H9 (cell line): Measurements from ENCODE around the gene ECSIT. TPM values are rescaled to one million over a fixed set of nuclear protein-coding genes. Genes with fewer than 3 reads are reported as not detected.

ENCODE experiments used
- DNase-seq: peaks from one replicate; pipeline ENCODE4 v3.0.0-alpha.2; 2017
- H2AFZ ChIP-seq: one replicate; pipeline ENCODE4 v1.6.1; 2013; ENCODE audit warnings: mild to moderate bottlenecking, low read length, control low read depth, moderate library complexity
- H2AK5ac ChIP-seq: 2 replicates; pipeline ENCODE4 v1.6.1; 2013; ENCODE audit warnings: low read length, control low read depth, mixed read lengths; ENCODE audit not compliant: insufficient read length
- H2BK120ac ChIP-seq: one replicate; pipeline ENCODE4 v1.6.1; 2013; ENCODE audit warnings: low read depth, mild to moderate bottlenecking, low read length, control low read depth, inconsistent platforms; ENCODE audit not compliant: poor library complexity, severe bottlenecking
- H2BK12ac ChIP-seq: 2 replicates; pipeline ENCODE4 v1.6.1; 2013; ENCODE audit warnings: low read length, control low read depth, mixed read lengths, low read depth; ENCODE audit not compliant: insufficient read length
- H2BK15ac ChIP-seq: 2 replicates; pipeline ENCODE4 v1.6.1; 2013; ENCODE audit warnings: low read depth, low read length, control low read depth
- H2BK20ac ChIP-seq: one replicate; pipeline ENCODE4 v1.6.1; 2013; ENCODE audit warnings: low read depth, mild to moderate bottlenecking, low read length, control low read depth, inconsistent platforms; ENCODE audit not compliant: poor library complexity, severe bottlenecking
- H2BK5ac ChIP-seq: 2 replicates; pipeline ENCODE4 v1.6.1; 2013; ENCODE audit warnings: low read length, control low read depth, mixed read lengths; ENCODE audit not compliant: insufficient read length
- H3K14ac ChIP-seq: 2 replicates; pipeline ENCODE4 v1.6.1; 2013; ENCODE audit warnings: low read length, control low read depth; ENCODE audit not compliant: insufficient read depth
- H3K18ac ChIP-seq: 2 replicates; pipeline ENCODE4 v1.6.1; 2013; ENCODE audit warnings: low read depth, mild to moderate bottlenecking, mixed read lengths, low read length, control low read depth; ENCODE audit not compliant: insufficient read length
- H3K23ac ChIP-seq: 2 replicates; pipeline ENCODE4 v1.6.1; 2013; ENCODE audit warnings: low read length, control low read depth, mixed read lengths, low read depth; ENCODE audit not compliant: insufficient read length
- H3K23me2 ChIP-seq: 2 replicates; pipeline ENCODE4 v1.6.1; 2013; ENCODE audit warnings: low read depth, mild to moderate bottlenecking, mixed read lengths, low read length, control low read depth; ENCODE audit not compliant: insufficient read length, poor library complexity, severe bottlenecking
- H3K27ac ChIP-seq: 2 replicates; pipeline ENCODE4 v1.5.1; 2013; ENCODE audit warnings: low read length, control low read depth, mixed read lengths, low read depth; ENCODE audit not compliant: insufficient read length
- H3K27me3 ChIP-seq: 2 replicates; pipeline ENCODE4 v1.6.1; 2013; ENCODE audit warnings: low read length, control low read depth, inconsistent platforms; ENCODE audit not compliant: insufficient read depth
- H3K4ac ChIP-seq: 2 replicates; pipeline ENCODE4 v1.6.1; 2013; ENCODE audit warnings: low read depth, mild to moderate bottlenecking, control low read depth, inconsistent platforms, low read length, moderate library complexity
- H3K4me1 ChIP-seq: 2 replicates; pipeline ENCODE4 v1.6.1; 2013; ENCODE audit warnings: low read length, control low read depth, inconsistent platforms; ENCODE audit not compliant: insufficient read depth
- H3K4me2 ChIP-seq: 2 replicates; pipeline ENCODE4 v1.6.1; 2013; ENCODE audit warnings: low read length, control low read depth, mixed read lengths; ENCODE audit not compliant: insufficient read length, insufficient read depth
- H3K56ac ChIP-seq: 2 replicates; pipeline ENCODE4 v1.6.1; 2013; ENCODE audit warnings: low read depth, mild to moderate bottlenecking, mixed read lengths, low read length, control low read depth; ENCODE audit not compliant: insufficient read length
- H3K79me1 ChIP-seq: 2 replicates; pipeline ENCODE4 v1.6.1; 2013; ENCODE audit warnings: low read depth, mild to moderate bottlenecking, moderate library complexity, low read length, control low read depth, inconsistent platforms; ENCODE audit not compliant: insufficient read depth, poor library complexity, severe bottlenecking
- H3K79me2 ChIP-seq: 2 replicates; pipeline ENCODE4 v1.6.1; 2013; ENCODE audit warnings: low read length, control low read depth, inconsistent platforms; ENCODE audit not compliant: insufficient read depth
- H3K9ac ChIP-seq: 2 replicates; pipeline ENCODE4 v1.6.1; 2013; ENCODE audit warnings: low read length, control low read depth, mixed read lengths; ENCODE audit not compliant: insufficient read length; ENCODE audit errors: extremely low read depth
- H3K9me3 ChIP-seq: one replicate; pipeline ENCODE4 v1.6.1; 2013; ENCODE audit warnings: low read depth, low read length, inconsistent platforms; ENCODE audit not compliant: control insufficient read depth
- H3T11ph ChIP-seq: one replicate; pipeline ENCODE4 v1.6.1; 2013; ENCODE audit warnings: mild to moderate bottlenecking, low read length, control low read depth, inconsistent platforms
- H4K20me1 ChIP-seq: one replicate; pipeline ENCODE4 v1.6.1; 2013; ENCODE audit not compliant: control insufficient read depth, insufficient read length, insufficient read depth
- H4K5ac ChIP-seq: 2 replicates; pipeline ENCODE4 v1.6.1; 2013; ENCODE audit warnings: low read depth, mild to moderate bottlenecking, mixed read lengths, low read length, control low read depth; ENCODE audit not compliant: insufficient read length
- H4K8ac ChIP-seq: replicated peaks from 2 replicates; pipeline ENCODE4 v1.6.1; 2013; ENCODE audit warnings: low read length, control low read depth, mixed read lengths, low read depth; ENCODE audit not compliant: insufficient read length
- H4K91ac ChIP-seq: 2 replicates; pipeline ENCODE4 v1.6.1; 2013; ENCODE audit warnings: low read depth, mild to moderate bottlenecking, moderate library complexity, mixed read lengths, low read length, control low read depth; ENCODE audit not compliant: insufficient read length
- H3K27ac Mint-ChIP-seq, 3 experiments: 2 replicates in 2 of 3; 3 replicates in 1 of 3; pipeline ENCODE4 v1.8.0; 2020 to 2021; ENCODE audit warnings: mixed read lengths in 3 of 3, mild to moderate bottlenecking in 1 of 3, moderate library complexity in 1 of 3
- H3K27me3 Mint-ChIP-seq: 2 replicates; pipeline ENCODE4 v1.8.0; 2021; ENCODE audit warnings: low read depth, mild to moderate bottlenecking, moderate library complexity, mixed read lengths
- H3K36me3 Mint-ChIP-seq, 3 experiments: 2 replicates in 2 of 3; 3 replicates in 1 of 3; pipeline ENCODE4 v1.8.0; 2020 to 2021; ENCODE audit warnings: low read depth in 3 of 3, mixed read lengths in 3 of 3; ENCODE audit not compliant: insufficient read depth in 1 of 3
- H3K4me1 Mint-ChIP-seq, 2 experiments: 2 replicates each; pipeline ENCODE4 v1.8.0; 2020; ENCODE audit warnings: mixed read lengths in 2 of 2
- H3K4me3 Mint-ChIP-seq, 2 experiments: 2 replicates in 1 of 2; 3 replicates in 1 of 2; pipeline ENCODE4 v1.8.0; 2020 to 2021; ENCODE audit warnings: mild to moderate bottlenecking in 2 of 2, mixed read lengths in 2 of 2, moderate library complexity in 1 of 2
- H3K9me3 Mint-ChIP-seq, 2 experiments: 2 replicates in 1 of 2; 3 replicates in 1 of 2; pipeline ENCODE4 v1.8.0; 2020; ENCODE audit warnings: mild to moderate bottlenecking in 2 of 2, mixed read lengths in 2 of 2, moderate library complexity in 1 of 2
- WGBS: extraction: QIAGEN DNeasy Blood & Tissue Kit; methylation state at CpG from one replicate; pipeline ENCODE4 v1.1.7; 2013; ENCODE audit warnings: missing lambda C conversion rate, low lambda C conversion rate, mixed read lengths; ENCODE audit not compliant: insufficient read length; ENCODE audit errors: extremely low coverage; 5-methylcytosine and 5-hydroxymethylcytosine counted together
- total RNA-seq: library from RNA; stranded (reverse); gene quantifications from 2 replicates; pipeline ENCODE4 v1.2.1, GENCODE V29; 2021
- TF ChIP-seq, protein P1 (sequence below): fragments of 200-600 bp; sonication (generic); conservative IDR thresholded peaks from 3 replicates; pipeline ENCODE4 v1.8.0; 2021; ENCODE audit warnings: antibody characterized with exemption, mild to moderate bottlenecking

Gene ECSIT
- total RNA-seq, 1 experiment from 2014 or later: 42.4 TPM

DNA sequence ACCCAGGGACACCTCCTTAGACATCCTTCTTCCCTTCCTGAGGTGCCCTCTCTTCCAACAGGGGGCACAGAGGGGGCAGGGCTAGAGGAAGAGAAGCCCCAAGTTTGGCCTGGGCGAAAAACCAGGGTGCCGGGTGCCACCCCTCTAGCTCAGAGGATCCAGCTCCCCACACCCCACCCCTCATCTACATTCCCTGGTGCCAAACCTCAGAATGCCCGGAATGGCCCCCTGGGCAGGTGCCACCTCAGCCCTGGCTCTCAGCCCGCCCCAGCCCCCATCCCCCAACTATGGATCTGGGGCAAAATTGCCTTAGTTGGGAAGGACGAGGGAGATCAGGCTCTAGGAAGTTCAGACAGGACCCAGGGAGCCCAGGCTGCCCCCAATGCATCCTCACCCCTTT is 11.7 kb upstream of the ECSIT start:
- H3K27ac ChIP-seq: no peak overlapping the region
- H3K18ac ChIP-seq: peak overlapping the region; percentile 0
- H3K9me3 Mint-ChIP-seq: no peaks in the 10 kb centered on the region; a peak in 1 of 5 replicates
- H3K23ac ChIP-seq: no peak overlapping the region
- H3K23me2 ChIP-seq: peaks cover 9% of the 10 kb centered on the region
- H3K4me2 ChIP-seq: no peak overlapping the region
- no peaks in the 10 kb centered on the region for H3K36me3 Mint-ChIP-seq
- no peaks in the 10 kb centered on the region for H4K20me1 ChIP-seq
- no peak overlapping the region for H4K8ac ChIP-seq
- no peaks in the 10 kb centered on the region for H3K79me2 ChIP-seq
- H3K14ac ChIP-seq: no peak overlapping the region
- no peak overlapping the region; a peak in 1 of 7 replicates for H3K27ac Mint-ChIP-seq
- H3K9ac ChIP-seq: no peak overlapping the region
- H2BK15ac ChIP-seq: no peak overlapping the region
- no peak overlapping the region for H3T11ph ChIP-seq
- no peaks in the 10 kb centered on the region for H3K27me3 ChIP-seq
- no peak overlapping the region for H2AFZ ChIP-seq
- WGBS: no CpG with 5 or more reads among the region's 5 CpGs
- H2AK5ac ChIP-seq: no peak overlapping the region
- H2BK5ac ChIP-seq: no peak overlapping the region
- no peak overlapping the region for H4K5ac ChIP-seq
- 0 out of 2 replicates have a peak overlapping the region, but pooled peaks have one; percentile 47 for H3K4ac ChIP-seq
- no peaks in the 10 kb centered on the region for H3K9me3 ChIP-seq
- H3K4me3 Mint-ChIP-seq: peak overlapping the region; percentile 27 to 65; a peak in 2 of 5 replicates
- peaks cover 2% of the 10 kb centered on the region for H3K27me3 Mint-ChIP-seq
- no peaks in the 10 kb centered on the region for H3K79me1 ChIP-seq
- no peak overlapping the region for H3K56ac ChIP-seq
- peaks cover 4% of the 10 kb centered on the region; the same call in 1 of the 2 replicates for H3K4me1 ChIP-seq
- DNase-seq: no peak
- TF ChIP-seq, protein P1, sequence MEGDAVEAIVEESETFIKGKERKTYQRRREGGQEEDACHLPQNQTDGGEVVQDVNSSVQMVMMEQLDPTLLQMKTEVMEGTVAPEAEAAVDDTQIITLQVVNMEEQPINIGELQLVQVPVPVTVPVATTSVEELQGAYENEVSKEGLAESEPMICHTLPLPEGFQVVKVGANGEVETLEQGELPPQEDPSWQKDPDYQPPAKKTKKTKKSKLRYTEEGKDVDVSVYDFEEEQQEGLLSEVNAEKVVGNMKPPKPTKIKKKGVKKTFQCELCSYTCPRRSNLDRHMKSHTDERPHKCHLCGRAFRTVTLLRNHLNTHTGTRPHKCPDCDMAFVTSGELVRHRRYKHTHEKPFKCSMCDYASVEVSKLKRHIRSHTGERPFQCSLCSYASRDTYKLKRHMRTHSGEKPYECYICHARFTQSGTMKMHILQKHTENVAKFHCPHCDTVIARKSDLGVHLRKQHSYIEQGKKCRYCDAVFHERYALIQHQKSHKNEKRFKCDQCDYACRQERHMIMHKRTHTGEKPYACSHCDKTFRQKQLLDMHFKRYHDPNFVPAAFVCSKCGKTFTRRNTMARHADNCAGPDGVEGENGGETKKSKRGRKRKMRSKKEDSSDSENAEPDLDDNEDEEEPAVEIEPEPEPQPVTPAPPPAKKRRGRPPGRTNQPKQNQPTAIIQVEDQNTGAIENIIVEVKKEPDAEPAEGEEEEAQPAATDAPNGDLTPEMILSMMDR: no peak
- H3K4me1 Mint-ChIP-seq: peaks cover 11 to 20% of the 10 kb centered on the region in 2 experiments
- H2BK20ac ChIP-seq: no peak overlapping the region
- no peak overlapping the region for H2BK120ac ChIP-seq
- no peak overlapping the region for H2BK12ac ChIP-seq
- no peak overlapping the region for H4K91ac ChIP-seq
